Renal cortex interstitium (tissue), 11 donors: ENCODE results near the gene SOX11. TPM values are rescaled to one million over a fixed set of nuclear protein-coding genes. Genes with fewer than 3 reads are reported as not detected.
A peak's percentile ranks its signal among the peaks of the same experiment; 100 is the strongest.

Experiments
- DNase-seq, 11 donors: peaks; one replicate each; pipeline ENCODE4 v3.0.0-alpha.2; 2013; ENCODE audit warnings: low read depth in 9 of 11, low spot score in 4 of 11; ENCODE audit errors: extremely low read depth in 1 of 11
- polyA plus RNA-seq, 3 donors: library from polyadenylated mRNA; unstranded; fragments of 120-200 nt; gene quantifications; one replicate each; pipeline ENCODE4 v1.2.1, GENCODE V29; 2013; ENCODE audit not compliant: insufficient read length in 3 of 3

Gene SOX11
- polyA plus RNA-seq, 3 donors, result 19.0 to 22.1 (median 19.4) TPM

DNA sequence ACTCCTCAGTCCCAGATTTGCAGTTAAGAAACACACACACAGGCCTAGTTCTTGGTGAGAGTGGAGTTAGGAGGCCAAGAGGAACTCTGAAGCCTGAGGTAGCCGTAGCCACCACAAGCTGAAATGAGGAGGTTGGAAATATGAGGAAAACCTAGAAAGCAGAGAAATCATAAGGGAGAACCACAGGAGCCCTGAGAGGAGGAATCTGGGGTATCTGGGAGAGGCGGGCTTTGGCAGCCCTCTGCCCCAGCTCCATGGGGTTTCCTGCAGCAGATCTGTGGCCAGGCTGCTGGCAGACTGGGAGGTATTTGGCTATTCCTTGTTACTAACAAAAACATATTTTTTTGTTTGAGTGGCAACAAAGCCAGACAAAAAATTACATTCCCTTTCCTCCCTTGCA lies 11.0 kb downstream of the SOX11 start:
- DNase-seq, result no peak

DNA sequence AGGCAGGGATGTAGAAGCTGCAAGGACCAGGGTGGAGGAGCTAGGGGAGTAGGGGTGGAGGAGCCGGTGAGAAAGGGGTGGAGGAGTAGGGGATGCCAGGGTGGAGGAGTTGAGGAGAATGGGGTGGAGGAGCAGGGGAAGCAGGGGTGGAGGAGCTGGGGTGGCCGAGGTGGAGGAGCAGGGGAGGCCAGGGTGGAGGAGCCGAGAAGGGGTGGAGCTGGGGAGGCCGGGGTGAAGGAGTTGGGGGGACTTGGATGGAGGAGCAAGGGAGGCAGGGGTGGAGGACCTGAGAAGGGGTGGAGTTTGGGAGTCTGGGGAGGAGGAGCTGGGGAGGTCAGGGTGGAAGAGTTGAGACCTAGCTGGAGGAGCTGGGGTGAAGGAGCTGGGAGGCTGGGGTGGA lies 13.3 kb downstream of the SOX11 start:
- no peak for DNase-seq

DNA sequence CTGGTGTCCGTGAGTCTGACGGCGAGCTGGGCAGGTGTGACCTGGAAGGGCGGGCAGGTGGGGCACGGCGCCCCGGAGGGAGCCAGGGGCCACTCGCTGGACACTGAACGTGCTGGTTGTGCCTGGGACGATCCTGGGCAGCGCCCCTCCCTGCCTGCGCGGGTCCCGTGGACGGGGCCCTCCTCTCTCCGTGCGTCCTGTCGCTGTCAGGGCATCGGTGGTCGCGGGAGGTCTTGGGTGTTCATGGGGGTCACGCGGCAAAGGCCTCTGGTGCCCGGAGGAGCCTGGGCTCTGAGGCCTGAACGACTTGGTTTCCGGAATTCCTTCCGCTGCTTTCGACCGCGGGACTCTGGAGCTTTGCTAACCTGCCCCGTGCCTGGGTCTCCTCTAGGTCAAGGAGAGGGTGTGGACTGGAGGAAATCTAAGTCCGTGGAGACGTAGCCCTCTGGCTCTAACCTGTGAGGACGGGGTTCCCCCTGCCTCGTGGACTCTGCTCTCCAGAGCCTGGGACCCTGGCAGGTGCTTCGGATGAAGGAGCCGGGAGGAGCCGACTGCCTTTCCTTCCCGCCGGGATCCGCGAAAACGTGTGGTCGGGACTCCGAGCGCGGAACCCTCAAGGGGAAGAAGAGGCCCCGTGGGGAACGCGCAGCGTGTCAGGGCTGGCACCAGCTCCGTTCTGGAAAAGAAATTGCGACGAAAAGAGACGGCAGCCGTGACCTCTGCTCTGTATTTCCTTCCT lies 14.7 kb downstream of the SOX11 start:
- DNase-seq, result no peak

DNA sequence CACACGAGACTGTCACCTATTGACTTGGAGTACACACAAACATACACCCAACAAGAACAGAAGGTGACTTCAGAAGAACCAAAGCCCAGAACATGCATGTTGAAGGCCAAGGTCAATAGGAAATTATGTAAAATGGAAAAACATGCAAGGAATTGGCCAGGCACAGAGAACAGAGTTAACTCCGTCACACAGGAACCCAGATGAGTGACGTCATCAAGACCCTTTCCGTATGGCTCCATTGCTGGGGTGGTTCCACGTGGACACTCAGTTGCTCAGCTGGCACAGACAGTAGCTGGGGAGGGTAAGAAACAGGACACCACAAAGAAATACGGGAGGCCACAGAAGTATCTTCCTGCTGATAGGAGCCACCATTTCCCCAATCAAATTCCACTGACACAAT lies 18.4 kb downstream of the SOX11 start:
- DNase-seq, result no peak

DNA sequence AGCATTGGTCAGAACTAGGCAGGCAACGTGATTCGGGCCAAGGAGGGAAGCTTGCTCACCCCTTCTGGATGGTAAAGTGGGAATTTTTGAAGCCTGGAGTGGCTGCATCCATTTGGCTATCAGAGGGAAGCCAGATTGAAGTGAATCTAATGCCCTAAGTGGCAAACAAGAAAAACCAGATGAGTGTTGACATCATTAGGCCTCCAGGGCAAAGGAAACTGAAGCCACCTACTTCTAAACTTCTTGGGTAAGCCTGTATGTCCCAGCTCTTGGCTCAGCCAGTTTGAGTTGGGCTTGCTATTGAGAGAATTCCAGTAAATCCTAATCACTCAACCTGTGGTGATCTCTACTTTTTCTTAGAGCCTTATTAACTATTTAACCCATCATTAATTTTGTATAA lies 20.9 kb downstream of the SOX11 start:
- DNase-seq, result no peak

DNA sequence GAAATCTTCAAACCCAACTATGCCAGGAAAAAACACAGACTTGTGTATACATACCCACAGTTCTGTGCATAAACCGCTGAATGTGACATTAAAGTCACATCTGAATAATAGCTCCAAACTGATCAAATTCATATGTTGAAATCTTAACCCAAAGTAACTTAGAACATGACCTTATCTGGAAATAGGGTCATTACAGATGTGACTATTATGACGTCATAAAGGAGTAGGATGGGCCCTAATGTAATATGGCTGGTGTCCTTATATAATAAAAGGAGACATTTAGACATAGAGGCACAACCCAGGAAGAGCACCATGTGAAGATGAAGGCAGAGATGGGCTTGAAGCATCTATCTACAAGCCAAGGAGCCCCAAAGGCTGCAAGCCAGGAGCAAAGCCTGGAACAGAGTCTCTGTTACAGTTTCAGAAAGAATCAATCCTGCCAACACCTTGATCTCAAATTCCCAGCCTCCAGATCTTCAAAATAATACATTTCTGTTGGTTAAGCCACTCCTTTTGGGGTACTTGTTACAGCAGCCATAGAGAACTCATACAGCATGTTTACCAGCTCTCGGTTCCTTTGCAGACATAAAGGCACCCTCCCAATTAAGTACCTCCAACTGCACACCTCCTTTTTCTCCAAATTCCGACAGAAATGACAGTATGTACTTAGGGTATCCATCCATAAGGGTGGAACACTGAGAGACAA lies 27.6 kb downstream of the SOX11 start:
- DNase-seq, result no peak

DNA sequence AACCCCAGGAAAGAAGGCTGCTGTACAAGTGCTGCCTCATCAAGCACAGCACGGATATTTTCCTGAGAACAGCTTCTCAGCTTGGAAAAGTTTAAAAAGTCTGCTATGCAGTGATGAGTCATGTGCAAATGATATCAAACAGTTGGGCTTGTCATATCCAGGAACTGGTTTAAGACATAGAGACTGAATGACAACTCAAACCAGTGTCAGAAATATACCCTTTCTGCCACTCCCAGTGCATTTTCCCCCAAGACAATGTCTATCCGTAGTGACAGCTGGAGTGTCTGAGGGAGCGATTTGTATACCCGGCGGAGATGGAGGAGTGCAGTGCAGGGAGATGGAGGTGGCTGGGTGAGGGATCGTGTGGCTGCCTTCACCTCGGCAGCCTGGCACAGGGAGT lies 28.2 kb downstream of the SOX11 start:
- no peak for DNase-seq

DNA sequence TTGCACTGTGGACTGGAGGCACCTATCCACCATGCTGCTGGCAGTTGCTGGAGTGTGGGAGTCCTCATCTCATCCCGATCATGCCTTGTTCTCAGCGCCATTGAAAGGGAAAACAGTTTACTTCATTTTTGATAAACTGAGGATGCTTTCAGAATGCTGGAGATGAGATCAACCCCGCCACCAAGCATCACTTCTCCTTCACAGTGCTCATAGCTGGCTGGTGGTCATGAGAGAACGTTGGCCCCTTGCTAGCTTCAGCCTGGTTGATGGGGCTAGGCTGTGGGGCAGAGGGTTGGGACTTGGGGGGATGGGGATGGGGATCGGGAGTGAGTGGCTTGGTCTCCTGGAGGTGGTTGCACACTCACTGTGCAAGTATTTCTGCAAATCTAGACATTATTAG lies 30.1 kb downstream of the SOX11 start:
- no peak for DNase-seq

DNA sequence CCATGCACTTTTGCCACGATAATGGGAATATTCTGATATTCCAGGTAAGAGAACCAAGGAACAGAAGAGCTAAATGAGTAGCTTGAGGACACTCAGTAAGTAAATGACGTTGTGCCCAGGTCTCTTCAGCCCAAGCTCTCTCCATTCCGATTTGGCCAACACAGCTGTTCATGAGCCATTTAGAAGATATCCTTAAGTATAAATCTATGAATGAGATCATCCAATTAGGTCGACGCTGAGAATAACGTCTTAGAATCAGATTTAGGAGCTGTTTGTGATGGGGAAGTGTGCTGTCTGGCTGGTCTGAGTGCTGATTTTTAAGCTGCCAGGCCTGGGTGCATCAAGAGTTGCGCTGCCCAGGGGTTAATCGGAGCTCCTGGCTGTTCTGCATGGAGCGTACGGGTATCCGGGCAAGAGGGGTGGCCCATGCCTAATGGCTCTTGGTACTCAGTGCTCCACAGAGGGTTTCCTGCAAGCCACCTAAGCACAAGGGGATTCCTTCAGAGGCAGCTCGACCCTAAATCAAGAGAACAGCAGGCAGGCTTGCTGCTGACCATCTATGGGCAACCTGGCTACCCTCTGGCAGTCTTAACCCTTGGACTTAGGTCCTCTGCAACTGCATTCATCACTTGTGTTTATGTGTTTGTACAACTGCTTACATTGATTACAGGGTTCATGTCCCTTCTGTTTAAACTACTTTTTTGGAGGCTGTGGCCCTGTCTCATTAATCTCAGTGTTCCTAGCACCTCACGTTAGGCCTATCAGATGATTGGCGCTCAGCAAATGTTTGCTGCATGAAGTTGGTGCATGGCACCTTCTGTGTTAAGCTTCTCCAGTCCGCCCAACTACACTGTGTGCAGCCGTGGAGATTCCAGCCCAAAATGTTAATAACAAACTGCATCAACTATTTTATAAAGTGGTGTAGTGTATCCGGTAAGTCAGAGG lies 31.9 kb downstream of the SOX11 start:
- no peak for DNase-seq

DNA sequence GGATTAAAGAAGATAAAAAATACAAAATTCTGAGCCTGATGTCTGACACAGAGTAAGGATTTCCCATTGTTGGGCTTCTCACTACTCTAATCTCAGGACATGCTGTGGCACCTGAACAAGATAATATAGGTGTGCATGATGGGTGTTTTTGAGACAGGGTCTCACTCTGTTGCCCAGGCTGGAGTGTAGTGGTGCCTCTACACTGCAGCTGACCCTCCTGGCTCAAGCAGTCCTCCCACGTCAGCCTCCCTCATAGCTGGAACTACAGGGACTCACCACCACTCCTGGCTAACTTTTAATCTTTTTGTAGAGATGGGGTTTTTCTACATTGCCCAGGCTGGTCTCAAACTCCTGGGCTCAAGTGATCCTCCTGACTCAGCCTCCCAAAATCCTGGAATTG lies 32.9 kb downstream of the SOX11 start:
- no peak for DNase-seq

DNA sequence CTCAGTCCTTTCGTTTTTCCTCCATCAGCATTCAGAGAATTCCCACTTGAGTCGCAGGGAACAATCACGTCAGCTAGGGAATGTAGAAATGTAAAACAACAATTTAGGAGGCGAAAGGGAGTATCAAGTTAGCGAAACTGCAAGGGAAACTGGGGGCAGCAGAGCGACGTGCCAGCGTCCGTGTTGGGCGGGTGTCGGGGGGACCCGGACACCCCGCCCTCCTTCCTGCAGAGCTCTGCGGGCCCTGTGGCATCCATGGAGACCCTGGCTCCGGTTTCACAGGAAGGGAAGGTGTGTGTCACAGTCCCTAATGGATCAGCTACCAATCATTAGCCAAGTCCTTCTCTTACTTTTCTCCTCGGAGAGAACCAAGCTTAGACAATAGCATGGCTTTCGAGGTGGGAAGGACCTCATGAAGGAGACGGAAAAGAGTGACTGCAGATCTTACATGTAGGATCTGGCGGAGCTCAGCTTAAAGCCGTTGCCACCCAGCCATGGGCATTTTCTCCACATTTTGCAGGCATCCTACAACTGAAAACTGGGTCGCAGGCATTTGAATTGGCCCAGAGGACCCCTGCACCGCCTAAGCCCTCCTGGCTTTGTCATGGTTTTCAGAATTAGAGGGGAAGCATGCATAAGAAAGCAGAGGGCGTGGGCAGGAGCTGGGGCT lies 33.7 kb downstream of the SOX11 start:
- peak; percentile 59 to 81 (median 66) for DNase-seq

DNA sequence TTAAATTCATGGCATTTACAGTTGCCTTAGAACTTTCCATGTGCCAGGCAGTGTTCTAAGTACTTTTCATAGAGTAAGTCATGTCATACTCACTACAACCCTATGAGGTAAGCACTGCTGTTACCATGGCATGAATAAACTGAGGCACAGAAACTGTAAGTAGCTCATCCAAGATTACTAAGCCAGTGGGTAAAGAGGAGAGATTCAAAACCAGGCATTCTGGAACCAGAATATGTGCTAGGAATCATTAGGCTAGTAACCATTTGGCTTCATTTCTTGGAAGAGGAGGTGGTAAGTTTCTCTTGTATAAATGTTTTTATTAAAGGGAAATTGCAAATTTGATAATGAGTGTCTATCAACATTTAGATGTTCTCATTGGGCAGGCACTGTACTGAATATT lies 35.1 kb downstream of the SOX11 start:
- DNase-seq, result no peak

DNA sequence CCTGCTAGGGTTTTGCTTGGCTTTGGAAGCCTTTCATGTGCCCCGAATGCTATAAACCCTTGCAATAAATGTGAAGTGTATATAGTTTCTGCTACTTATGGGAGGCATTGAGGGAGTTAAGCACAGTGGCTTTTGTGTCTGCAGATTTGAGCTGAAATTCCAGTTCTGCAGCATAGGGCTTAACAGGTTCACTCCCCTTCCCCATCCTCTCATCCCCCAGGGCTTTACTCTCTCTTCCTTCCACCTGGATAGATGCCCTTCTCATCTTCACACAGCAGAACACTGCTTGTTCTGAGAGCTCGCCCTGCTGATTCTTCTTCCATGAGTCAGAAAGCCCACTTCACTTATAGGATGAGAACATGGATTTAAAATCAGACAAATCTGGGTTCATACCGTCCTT lies 37.2 kb downstream of the SOX11 start:
- DNase-seq, result no peak

DNA sequence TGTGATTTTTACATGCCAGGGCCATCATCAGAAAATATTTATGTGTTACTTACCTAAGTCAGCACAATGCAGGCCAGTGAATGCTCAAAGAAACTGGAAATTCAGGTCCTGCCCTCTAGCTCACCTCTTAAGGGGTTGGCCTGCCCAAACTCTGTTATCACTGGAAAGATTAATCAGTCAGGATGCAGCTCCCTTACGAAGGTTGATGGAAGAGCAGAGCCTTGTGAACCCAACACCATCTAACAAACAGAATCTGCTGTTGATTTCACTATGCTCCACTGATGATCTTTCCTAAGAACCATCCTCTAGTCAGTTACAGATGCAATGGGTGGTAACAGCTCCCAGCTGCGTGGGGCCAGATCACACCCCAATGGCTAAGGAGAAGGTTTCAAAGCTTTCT lies 38.2 kb downstream of the SOX11 start:
- no peak for DNase-seq

DNA sequence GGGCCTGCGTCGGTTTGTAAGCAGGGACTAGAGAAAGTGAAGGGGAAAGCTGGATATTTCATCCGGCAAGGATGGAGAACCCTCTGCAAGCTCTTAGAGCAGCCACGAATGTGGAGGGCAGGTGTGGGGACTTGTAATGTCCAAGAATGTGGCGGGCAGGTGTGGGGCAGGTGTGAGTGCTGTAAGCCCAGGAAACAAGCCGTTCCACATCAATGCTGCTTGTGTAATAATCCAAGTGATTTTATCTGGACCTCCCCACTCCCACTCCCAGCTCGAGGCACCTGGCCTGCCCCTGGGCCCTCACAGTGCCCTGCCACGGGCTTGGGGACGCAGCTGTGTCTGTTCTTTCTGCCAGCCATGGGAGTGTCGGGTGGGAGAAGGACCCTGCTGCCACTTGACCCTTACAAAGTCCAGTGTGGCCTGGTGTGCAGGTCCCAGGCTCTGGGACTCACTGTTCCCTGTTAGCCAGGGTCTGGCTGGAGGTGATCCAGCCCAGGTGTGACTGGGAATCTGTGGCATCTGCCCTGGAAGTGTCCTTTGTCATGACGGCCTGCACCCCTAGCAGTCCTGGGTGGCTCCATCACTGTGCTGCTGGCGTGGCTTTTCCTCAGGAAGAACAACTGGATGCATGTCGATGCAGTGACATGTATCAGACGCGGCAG lies 42.8 kb downstream of the SOX11 start:
- DNase-seq, result no peak

DNA sequence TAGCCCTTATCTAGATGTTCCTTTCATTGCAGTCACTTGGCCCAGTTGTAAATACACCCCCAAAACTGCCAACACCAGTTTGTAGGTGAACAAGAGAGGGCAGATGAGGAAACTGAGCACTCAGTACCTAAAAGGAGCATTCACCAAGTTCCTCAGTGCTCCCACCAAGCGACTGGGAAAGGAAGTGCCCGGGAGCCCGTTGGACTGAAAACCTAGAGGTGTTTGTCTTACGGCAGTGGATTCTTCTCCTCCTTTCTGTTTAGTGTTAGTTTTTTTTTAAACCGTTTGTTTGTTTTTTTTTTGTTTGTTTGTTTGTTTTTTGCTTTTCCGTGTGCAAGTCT lies 43.3 kb downstream of the SOX11 start:
- DNase-seq, result no peak

DNA sequence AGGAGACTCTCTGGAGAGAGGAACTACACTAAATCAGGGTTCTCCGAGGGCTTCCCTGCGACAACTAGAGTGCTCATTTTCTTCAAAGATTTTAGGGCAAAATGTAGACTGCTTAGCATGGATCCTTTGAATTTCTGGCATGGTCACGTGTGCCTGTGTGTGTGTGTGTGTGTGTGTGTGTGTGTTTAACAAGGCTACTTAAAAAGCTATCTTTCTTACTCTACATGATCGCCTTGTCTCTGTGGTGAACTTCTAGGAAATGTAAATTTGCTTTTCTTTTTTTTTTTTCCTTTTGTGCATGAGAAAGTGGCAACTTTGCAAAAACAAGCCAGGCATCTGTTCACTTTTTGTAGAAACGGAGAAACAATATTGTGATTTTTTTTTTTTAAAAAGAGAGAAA lies 43.9 kb downstream of the SOX11 start:
- DNase-seq, result no peak

DNA sequence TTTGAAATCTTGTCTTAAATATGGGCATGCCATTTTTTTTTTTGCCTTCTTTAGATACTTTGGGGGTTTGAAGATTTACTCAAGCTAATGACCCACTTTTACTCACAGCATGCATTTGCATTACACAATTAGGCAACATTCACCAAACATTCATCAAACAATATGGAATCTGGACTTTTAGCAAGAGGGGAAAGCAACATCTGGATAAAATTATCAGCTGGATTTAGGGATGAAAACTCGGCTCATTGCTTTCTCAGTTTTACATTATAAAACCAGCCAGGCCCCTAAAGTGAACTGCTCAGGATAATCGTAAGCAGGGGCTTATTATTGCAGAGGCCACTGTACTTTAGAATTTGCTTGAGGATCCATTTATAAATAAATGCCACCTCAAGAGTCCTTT lies 44.7 kb downstream of the SOX11 start:
- DNase-seq, result no peak

DNA sequence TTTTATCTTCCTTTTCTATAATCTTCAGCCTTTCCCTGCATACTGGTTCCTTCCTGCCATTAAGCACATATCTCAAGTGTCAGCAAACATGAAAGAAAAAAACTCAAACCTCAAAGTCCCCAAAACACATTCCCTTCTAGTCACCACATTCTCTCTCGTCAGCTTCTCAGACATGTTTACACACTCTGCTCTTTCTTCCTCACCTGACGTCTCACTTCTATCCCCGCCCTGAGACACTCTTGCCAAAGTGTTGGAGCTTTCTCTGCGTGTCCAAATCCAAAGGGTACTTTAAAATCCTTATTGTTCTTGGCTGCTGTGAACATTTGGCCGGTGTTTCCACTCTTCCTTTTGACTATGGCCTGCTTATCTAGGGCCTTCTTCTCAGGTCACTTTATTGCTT lies 47.9 kb downstream of the SOX11 start:
- no peak for DNase-seq
